Smooth muscle cell (in vitro differentiated cells): ENCODE data around the gene OR2H1. TPM values are rescaled to one million over a fixed set of nuclear protein-coding genes. Genes with fewer than 3 reads are reported as not detected.

Experiments used
- DNase-seq: peaks from one replicate; lab custom pipeline; 2025; ENCODE audit not compliant: unreplicated experiment; lab: John Stamatoyannopoulos, UW
- H2AFZ ChIP-seq: fragments of 200-600 bp; sonication (generic); 2 replicates; pipeline ENCODE4 v1.6.0; 2016; ENCODE audit warnings: antibody characterized with exemption, low read depth, mild to moderate bottlenecking
- H3F3A ChIP-seq: fragments of 200-600 bp; sonication (generic); 2 replicates; pipeline ENCODE4 v1.6.0; 2017; ENCODE audit warnings: antibody characterized with exemption, low read depth
- H3K27ac ChIP-seq: fragments of 200-600 bp; sonication (generic); 2 replicates; pipeline ENCODE4 v1.5.1; 2016; ENCODE audit warnings: low read depth, mild to moderate bottlenecking
- H3K27me3 ChIP-seq: fragments of 200-600 bp; sonication (generic); 2 replicates; pipeline ENCODE4 v1.6.1; 2016; ENCODE audit warnings: low read depth, mild to moderate bottlenecking
- H3K36me3 ChIP-seq: fragments of 200-600 bp; sonication (generic); 2 replicates; pipeline ENCODE4 v1.5.1; 2016; ENCODE audit warnings: low read depth
- H3K4me1 ChIP-seq: fragments of 200-600 bp; sonication (generic); 2 replicates; pipeline ENCODE4 v1.5.1; 2016; ENCODE audit warnings: low read depth
- H3K4me2 ChIP-seq: fragments of 200-600 bp; sonication (generic); 2 replicates; pipeline ENCODE4 v1.6.0; 2016; ENCODE audit warnings: mild to moderate bottlenecking
- H3K4me3 ChIP-seq: fragments of 200-600 bp; sonication (generic); 2 replicates; pipeline ENCODE4 v1.5.1; 2016; ENCODE audit warnings: mild to moderate bottlenecking
- H3K79me2 ChIP-seq: fragments of 200-600 bp; sonication (generic); 2 replicates; pipeline ENCODE4 v1.6.0; 2016; ENCODE audit warnings: low read depth, mild to moderate bottlenecking
- H3K9ac ChIP-seq: fragments of 200-600 bp; sonication (generic); 2 replicates; pipeline ENCODE4 v1.6.0; 2016; ENCODE audit warnings: low read depth
- H3K9me3 ChIP-seq: fragments of 200-600 bp; sonication (generic); replicated peaks from 2 replicates; pipeline ENCODE4 v1.5.1; 2016; ENCODE audit warnings: low read depth
- H4K20me1 ChIP-seq: fragments of 200-600 bp; sonication (generic); 2 replicates; pipeline ENCODE4 v1.6.0; 2016; ENCODE audit warnings: low read depth
- WGBS: methylation state at CpG from one replicate; pipeline ENCODE4 v1.1.7; 2016; ENCODE audit warnings: low lambda C conversion rate; 5-methylcytosine and 5-hydroxymethylcytosine counted together
- polyA plus RNA-seq: library from polyadenylated mRNA; unstranded; fragments of >200 nt; fragmentation: Nextera tagmentation; extraction: Ambion mirVana; gene quantifications from 2 replicates; pipeline ENCODE4 v1.2.1, GENCODE V29; 2016
- total RNA-seq: library from RNA; depleted of rRNA; stranded (reverse); fragments of >200 nt; gene quantifications from 2 replicates; pipeline ENCODE4 v1.2.3, GENCODE V29; 2014
- TF ChIP-seq, protein P1 (sequence below): fragments of 200-600 bp; sonication (generic); IDR thresholded peaks from 2 replicates; pipeline ENCODE4 v1.5.1; 2017; ENCODE audit warnings: borderline replicate concordance, mild to moderate bottlenecking, antibody characterized with exemption; ENCODE audit not compliant: insufficient read depth, poor library complexity, severe bottlenecking

Gene OR2H1
- total and polyA plus RNA-seq, 2 experiments from 2014 or later = not detected

GRCh38 chr6:29491574-29491973 lies 34.6 kb downstream of the OR2H1 start:
- Histone ChIP-seq H3K4me1 (no peaks in the 10 kb centered on the region), H3K9ac (no peak overlapping the region), H3K27me3 (no peaks in the 10 kb centered on the region), H2AFZ (no peak overlapping the region), H3K79me2 (no peaks in the 10 kb centered on the region), H3F3A (no peaks in the 10 kb centered on the region), H3K9me3 (no peaks in the 10 kb centered on the region), H3K4me3 (no peak overlapping the region), H4K20me1 (no peaks in the 10 kb centered on the region), H3K4me2 (no peak overlapping the region), H3K36me3 (no peaks in the 10 kb centered on the region), H3K27ac (no peak overlapping the region)
- WGBS = 83% methylated on average over 4 of the region's 4 CpGs
- TF ChIP-seq, protein P1, sequence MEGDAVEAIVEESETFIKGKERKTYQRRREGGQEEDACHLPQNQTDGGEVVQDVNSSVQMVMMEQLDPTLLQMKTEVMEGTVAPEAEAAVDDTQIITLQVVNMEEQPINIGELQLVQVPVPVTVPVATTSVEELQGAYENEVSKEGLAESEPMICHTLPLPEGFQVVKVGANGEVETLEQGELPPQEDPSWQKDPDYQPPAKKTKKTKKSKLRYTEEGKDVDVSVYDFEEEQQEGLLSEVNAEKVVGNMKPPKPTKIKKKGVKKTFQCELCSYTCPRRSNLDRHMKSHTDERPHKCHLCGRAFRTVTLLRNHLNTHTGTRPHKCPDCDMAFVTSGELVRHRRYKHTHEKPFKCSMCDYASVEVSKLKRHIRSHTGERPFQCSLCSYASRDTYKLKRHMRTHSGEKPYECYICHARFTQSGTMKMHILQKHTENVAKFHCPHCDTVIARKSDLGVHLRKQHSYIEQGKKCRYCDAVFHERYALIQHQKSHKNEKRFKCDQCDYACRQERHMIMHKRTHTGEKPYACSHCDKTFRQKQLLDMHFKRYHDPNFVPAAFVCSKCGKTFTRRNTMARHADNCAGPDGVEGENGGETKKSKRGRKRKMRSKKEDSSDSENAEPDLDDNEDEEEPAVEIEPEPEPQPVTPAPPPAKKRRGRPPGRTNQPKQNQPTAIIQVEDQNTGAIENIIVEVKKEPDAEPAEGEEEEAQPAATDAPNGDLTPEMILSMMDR = no peak
- no peak for DNase-seq

DNA sequence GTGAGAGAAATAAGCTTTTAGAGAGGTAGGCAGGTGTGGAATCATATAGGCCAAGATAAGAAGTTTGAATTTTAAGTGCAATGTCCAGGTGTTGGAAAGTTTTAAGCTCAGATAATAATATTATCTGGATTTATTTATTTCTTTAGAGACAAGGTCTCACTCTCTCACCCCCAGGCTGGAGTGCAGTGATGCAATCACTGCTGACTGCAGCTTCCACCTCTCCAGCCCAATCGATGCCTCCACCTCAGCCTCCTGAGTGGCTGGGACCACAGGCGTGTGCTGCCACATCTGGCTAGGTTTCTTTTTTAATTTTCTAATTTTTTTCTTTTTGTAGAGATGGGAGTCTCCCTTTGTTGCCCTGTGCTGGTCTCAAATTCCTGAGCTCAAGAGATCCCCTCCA lies 36.3 kb downstream of the OR2H1 start:
- 80% methylated on average over 2 of the region's 2 CpGs for WGBS
- H3K27ac ChIP-seq = no peak overlapping the region
- H3K4me3 ChIP-seq = no peak overlapping the region
- H4K20me1 ChIP-seq = no peaks in the 10 kb centered on the region
- H3K4me1 ChIP-seq = no peaks in the 10 kb centered on the region
- H3K9ac ChIP-seq = no peak overlapping the region
- no peaks in the 10 kb centered on the region for H3K36me3 ChIP-seq
- no peaks in the 10 kb centered on the region for H3K27me3 ChIP-seq
- no peaks in the 10 kb centered on the region for H3K79me2 ChIP-seq
- H3K9me3 ChIP-seq = no peaks in the 10 kb centered on the region
- no peak for DNase-seq
- TF ChIP-seq, protein P1 = no peak
- no peaks in the 10 kb centered on the region for H3F3A ChIP-seq
- no peak overlapping the region for H3K4me2 ChIP-seq
- no peak overlapping the region for H2AFZ ChIP-seq

DNA sequence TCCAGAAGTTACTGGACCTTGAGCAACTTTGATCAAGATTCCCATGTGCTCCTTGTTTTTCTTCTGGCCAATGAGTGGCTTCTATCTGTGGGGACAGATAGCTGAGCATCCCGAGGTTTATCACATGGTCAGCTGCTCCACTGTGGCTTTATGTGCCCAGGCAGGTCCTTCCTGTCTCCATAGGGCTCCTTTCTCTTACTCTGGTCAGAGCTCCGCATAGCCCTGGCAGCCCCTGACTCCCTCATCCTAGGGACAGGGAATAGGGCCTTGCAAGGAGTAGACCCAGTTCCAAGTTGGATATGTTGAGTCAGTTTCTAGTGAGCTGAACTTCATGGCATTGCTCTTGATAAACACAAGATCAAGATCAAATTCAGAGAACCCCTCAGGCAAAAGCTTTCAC lies 37.2 kb downstream of the OR2H1 start:
- no peaks in the 10 kb centered on the region for H3K36me3 ChIP-seq
- WGBS = 90% methylated on average over 2 of the region's 2 CpGs
- no peaks in the 10 kb centered on the region for H3K27me3 ChIP-seq
- TF ChIP-seq, protein P1 = no peak
- no peak for DNase-seq
- H3F3A ChIP-seq = no peaks in the 10 kb centered on the region
- H3K9ac ChIP-seq = no peak overlapping the region
- no peak overlapping the region for H3K4me3 ChIP-seq
- H3K79me2 ChIP-seq = no peaks in the 10 kb centered on the region
- H4K20me1 ChIP-seq = no peaks in the 10 kb centered on the region
- H2AFZ ChIP-seq = no peak overlapping the region
- no peak overlapping the region for H3K27ac ChIP-seq
- no peaks in the 10 kb centered on the region for H3K4me1 ChIP-seq
- no peaks in the 10 kb centered on the region for H3K9me3 ChIP-seq
- H3K4me2 ChIP-seq = no peak overlapping the region

DNA sequence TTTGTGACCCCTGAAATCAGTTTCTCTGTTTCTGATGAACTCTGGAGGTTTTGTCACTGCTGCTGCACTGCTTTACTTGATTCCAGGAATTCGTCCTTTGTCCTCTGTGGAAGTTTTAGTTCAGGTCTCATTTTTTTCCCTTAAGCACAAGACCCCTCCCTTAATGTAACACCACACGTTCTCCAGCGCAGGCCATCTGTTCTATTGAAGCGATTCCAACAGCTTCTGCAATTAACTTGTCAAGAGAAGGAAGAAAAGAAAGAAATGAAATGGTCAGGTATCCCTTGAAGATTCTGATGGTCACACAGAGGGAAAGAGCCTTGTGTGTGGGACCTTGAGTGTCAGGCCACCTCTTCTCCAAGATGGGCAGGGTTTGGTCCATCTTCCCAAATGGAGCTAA lies 38.6 kb downstream of the OR2H1 start:
- 89% methylated on average over 4 of the region's 4 CpGs for WGBS

More for the DNA sequence above, 38.6 kb downstream of the OR2H1 start:
- no peak overlapping the region for H3K4me3 ChIP-seq
- no peaks in the 10 kb centered on the region for H3K79me2 ChIP-seq
- no peaks in the 10 kb centered on the region for H3K36me3 ChIP-seq
- no peaks in the 10 kb centered on the region for H3K27me3 ChIP-seq
- H3K9me3 ChIP-seq = no peaks in the 10 kb centered on the region
- TF ChIP-seq, protein P1 = no peak
- no peaks in the 10 kb centered on the region for H3F3A ChIP-seq
- DNase-seq = no peak
- H3K4me2 ChIP-seq = no peak overlapping the region
- H2AFZ ChIP-seq = no peak overlapping the region
- H3K27ac ChIP-seq = no peak overlapping the region
- no peaks in the 10 kb centered on the region for H4K20me1 ChIP-seq
- no peaks in the 10 kb centered on the region for H3K4me1 ChIP-seq
- no peak overlapping the region for H3K9ac ChIP-seq
